Measurements from ENCODE around the gene YWHAG.
"Not testable (repeated sequence)": the region's sequence is repeated elsewhere in the genome, so short reads cannot be mapped to it uniquely, and the experiment has no call there.

The YWHAG gene

GRCh38 chr7:76352193-76352592 is 6.6 kb downstream of the YWHAG start:
- no peak for DNase-seq (ENCODE audit: low read depth, low spot score)
- H3K27ac ChIP-seq: no peak overlapping the region

- H3K27ac ChIP-seq: no peak overlapping the region
- no peak for DNase-seq (ENCODE audit: low read depth, low spot score)
These were observed 7.4 kb downstream of the YWHAG start for GRCh38 chr7:76351372-76351771.

- H3K27ac ChIP-seq: no peak overlapping the region
- no peak for DNase-seq (ENCODE audit: low read depth, low spot score)
These were observed 9.4 kb downstream of the YWHAG start for GRCh38 chr7:76349313-76349885.

- no peak for DNase-seq (ENCODE audit: low read depth, low spot score)
- H3K27ac ChIP-seq: no peak overlapping the region
These were observed 11.1 kb downstream of the YWHAG start for GRCh38 chr7:76347710-76348109.

GRCh38 chr7:76346778-76347177 is 12.0 kb downstream of the YWHAG start:
- DNase-seq (ENCODE audit: low read depth, low spot score): no peak
- H3K27ac ChIP-seq: peak overlapping the region; percentile 13

- DNase-seq (ENCODE audit: low read depth, low spot score): no peak
- H3K27ac ChIP-seq: peak overlapping the region; percentile 13
These were observed 12.7 kb downstream of the YWHAG start for GRCh38 chr7:76346097-76346496.

GRCh38 chr7:76343931-76344321 is 14.9 kb downstream of the YWHAG start:
- H3K27ac ChIP-seq: peak overlapping the region; percentile 15
- no peak for DNase-seq (ENCODE audit: low read depth, low spot score)

GRCh38 chr7:76343294-76343930 is 15.4 kb downstream of the YWHAG start:
- H3K27ac ChIP-seq: peak overlapping the region; percentile 15
- DNase-seq (ENCODE audit: low read depth, low spot score): no peak

GRCh38 chr7:76342222-76342621 is 16.6 kb downstream of the YWHAG start:
- no peak for DNase-seq (ENCODE audit: low read depth, low spot score)
- peak overlapping the region; percentile 10 for H3K27ac ChIP-seq

- peak overlapping the region; percentile 57 for H3K27ac ChIP-seq
- no peak for DNase-seq (ENCODE audit: low read depth, low spot score)
These were observed 18.1 kb downstream of the YWHAG start for GRCh38 chr7:76340617-76341131.

- peak overlapping the region; percentile 57 for H3K27ac ChIP-seq
- DNase-seq (ENCODE audit: low read depth, low spot score): no peak
These were observed 20.3 kb downstream of the YWHAG start for GRCh38 chr7:76338298-76339084.

GRCh38 chr7:76337147-76337546 is 21.6 kb downstream of the YWHAG start:
- DNase-seq (ENCODE audit: low read depth, low spot score): no peak
- H3K27ac ChIP-seq: peak overlapping the region; percentile 57

GRCh38 chr7:76336094-76336493 is 22.7 kb downstream of the YWHAG start:
- no peak for DNase-seq (ENCODE audit: low read depth, low spot score)
- H3K27ac ChIP-seq: no peak overlapping the region

GRCh38 chr7:76335417-76335816 is 23.4 kb downstream of the YWHAG start:
- H3K27ac ChIP-seq; DNase-seq (ENCODE audit: low read depth, low spot score): not testable (repeated sequence)

- DNase-seq (ENCODE audit: low read depth, low spot score): no peak
- no peak overlapping the region for H3K27ac ChIP-seq
These were observed 24.3 kb downstream of the YWHAG start for GRCh38 chr7:76334320-76334967.

- no peak overlapping the region for H3K27ac ChIP-seq
- no peak for DNase-seq (ENCODE audit: low read depth, low spot score)
These were observed 25.2 kb downstream of the YWHAG start for GRCh38 chr7:76333511-76334101.

- no peak for DNase-seq (ENCODE audit: low read depth, low spot score)
- H3K27ac ChIP-seq: no peak overlapping the region
These were observed 26.7 kb downstream of the YWHAG start for GRCh38 chr7:76332078-76332477.

GRCh38 chr7:76330673-76331072 is 28.1 kb downstream of the YWHAG start:
- H3K27ac ChIP-seq: no peak overlapping the region
- no peak for DNase-seq (ENCODE audit: low read depth, low spot score)

- DNase-seq (ENCODE audit: low read depth, low spot score): no peak
- H3K27ac ChIP-seq: no peak overlapping the region
These were observed 28.5 kb downstream of the YWHAG start for GRCh38 chr7:76330261-76330660.

GRCh38 chr7:76329479-76329878 is 29.3 kb downstream of the YWHAG start:
- DNase-seq (ENCODE audit: low read depth, low spot score): no peak
- no peak overlapping the region for H3K27ac ChIP-seq
